ENCODE measurements around the gene USP51.
"Not testable (repeated sequence)": the region's sequence is repeated elsewhere in the genome, so short reads cannot be mapped to it uniquely, and the experiment has no call there.

The USP51 gene

GRCh38 chrX:55451141-55451540 is 38.5 kb downstream of the USP51 start:
- no peak for DNase-seq (ENCODE audit: low read depth)
- TF ChIP-seq, protein P1, sequence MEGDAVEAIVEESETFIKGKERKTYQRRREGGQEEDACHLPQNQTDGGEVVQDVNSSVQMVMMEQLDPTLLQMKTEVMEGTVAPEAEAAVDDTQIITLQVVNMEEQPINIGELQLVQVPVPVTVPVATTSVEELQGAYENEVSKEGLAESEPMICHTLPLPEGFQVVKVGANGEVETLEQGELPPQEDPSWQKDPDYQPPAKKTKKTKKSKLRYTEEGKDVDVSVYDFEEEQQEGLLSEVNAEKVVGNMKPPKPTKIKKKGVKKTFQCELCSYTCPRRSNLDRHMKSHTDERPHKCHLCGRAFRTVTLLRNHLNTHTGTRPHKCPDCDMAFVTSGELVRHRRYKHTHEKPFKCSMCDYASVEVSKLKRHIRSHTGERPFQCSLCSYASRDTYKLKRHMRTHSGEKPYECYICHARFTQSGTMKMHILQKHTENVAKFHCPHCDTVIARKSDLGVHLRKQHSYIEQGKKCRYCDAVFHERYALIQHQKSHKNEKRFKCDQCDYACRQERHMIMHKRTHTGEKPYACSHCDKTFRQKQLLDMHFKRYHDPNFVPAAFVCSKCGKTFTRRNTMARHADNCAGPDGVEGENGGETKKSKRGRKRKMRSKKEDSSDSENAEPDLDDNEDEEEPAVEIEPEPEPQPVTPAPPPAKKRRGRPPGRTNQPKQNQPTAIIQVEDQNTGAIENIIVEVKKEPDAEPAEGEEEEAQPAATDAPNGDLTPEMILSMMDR (conservative IDR thresholded peaks at IDR 0.05; ENCODE audit: low read depth, low read length), result no peak
- no peak overlapping the region for H3K4me3 ChIP-seq (ENCODE audit: low read length)

- no peak for DNase-seq (ENCODE audit: low read depth)
- H3K4me3 ChIP-seq (ENCODE audit: low read length), result no peak overlapping the region
- TF ChIP-seq, protein P1 (conservative IDR thresholded peaks at IDR 0.05; ENCODE audit: low read depth, low read length), result peak; percentile 11
These were observed 39.4 kb downstream of the USP51 start for GRCh38 chrX:55450259-55450658.

GRCh38 chrX:55443468-55443867 is 46.2 kb downstream of the USP51 start:
- H3K4me3 ChIP-seq (ENCODE audit: low read length); DNase-seq (ENCODE audit: low read depth): not testable (repeated sequence)
